ENCODE measurements around the gene MAP2K2. TPM values are rescaled to one million over a fixed set of nuclear protein-coding genes. Genes with fewer than 3 reads are reported as not detected.

MAP2K2 gene
- total and polyA plus RNA-seq, 12 donors = 81.5 to 369 (median 145) TPM

GRCh38 chr19:4058693-4059452 is 65.0 kb downstream of the MAP2K2 start:
- Histone ChIP-seq H3K27ac (peak overlapping the region; percentile 73 to 98 (median 93)), H3K4me1 (replicated peaks in 1 of 2) (peaks cover 64 to 67% of the 10 kb centered on the region in 2 donors), H3K27me3 (no peaks in the 10 kb centered on the region), H3K36me3 (replicated peaks in 1 of 2) (peaks cover 0 to 14% of the 10 kb centered on the region in 2 donors), H3K9me3 (replicated peaks in 1 of 3) (no peaks in the 10 kb centered on the region), H3K4me3 (peak overlapping the region in 1 of 4 donors; percentile 57)
- TF ChIP-seq CTCF (IDR thresholded peaks at IDR 0.05) (no peak), POLR2A (IDR thresholded peaks at IDR 0.05) (no peak)
- peak in 1 of 7 donors; percentile 57 for DNase-seq
- 22 to 47% (median 29%) methylated on average over 8 to 30 of the region's 30 CpGs for WGBS, 4 donors
- intact Hi-C loops (cut with DNase I) = loop anchor here in 1 of 2 donors (10.0 kb wide), 1 partner anchor 54 kb away; the partner anchor contains the start of gene PIAS4

- peak; percentile 91 to 97 (median 97) for DNase-seq
- peak overlapping the region in 1 of 4 donors; percentile 57 for H3K4me3 ChIP-seq
- H3K9me3 ChIP-seq (replicated peaks in 1 of 3) = no peaks in the 10 kb centered on the region
- H3K27me3 ChIP-seq = no peaks in the 10 kb centered on the region
- WGBS, 4 donors = 9 to 29% (median 13%) methylated on average over 6 to 22 of the region's 22 CpGs
- intact Hi-C loops (cut with DNase I) = loop anchor here in 1 of 2 donors (10.0 kb wide), 1 partner anchor 53 kb away; the partner anchor contains the start of gene PIAS4
- TF ChIP-seq CTCF (IDR thresholded peaks at IDR 0.05) = peak in 2 of 6 experiments; percentile 8 to 24
- peak in 1 of 2 donors; percentile 87 for TF ChIP-seq POLR2A (IDR thresholded peaks at IDR 0.05)
- H3K27ac ChIP-seq = peak overlapping the region; percentile 73 to 98 (median 93)
- H3K4me1 ChIP-seq (replicated peaks in 1 of 2) = peaks cover 61 to 67% of the 10 kb centered on the region in 2 donors
- H3K36me3 ChIP-seq (replicated peaks in 1 of 2) = peaks cover 0 to 22% of the 10 kb centered on the region in 2 donors
These were observed 65.8 kb downstream of the MAP2K2 start for GRCh38 chr19:4057931-4058692.

- Histone ChIP-seq H3K27ac (no peak overlapping the region), H3K4me1 (replicated peaks in 1 of 2) (peaks cover 51 to 57% of the 10 kb centered on the region in 2 donors), H3K9me3 (replicated peaks in 1 of 3) (no peaks in the 10 kb centered on the region), H3K4me3 (no peak overlapping the region), H3K36me3 (replicated peaks in 1 of 2) (peaks cover 0 to 33% of the 10 kb centered on the region in 2 donors), H3K27me3 (no peaks in the 10 kb centered on the region)
- no peak for DNase-seq
- no peak for TF ChIP-seq CTCF (IDR thresholded peaks at IDR 0.05)
- intact Hi-C loops (cut with DNase I) = loop anchor here in 1 of 2 donors (10.0 kb wide), 1 partner anchor 50 kb away; the partner anchor contains the start of gene PIAS4
- 90 to 94% (median 92%) methylated on average over 7 to 20 of the region's 20 CpGs for WGBS, 4 donors
These were observed 68.7 kb downstream of the MAP2K2 start for GRCh38 chr19:4055209-4055552.

All from adrenal gland (tissue), 12 donors.